CD4-positive, alpha-beta T cell (primary cell): ENCODE measurements around the gene SYNE1. TPM values are rescaled to one million over a fixed set of nuclear protein-coding genes. Genes with fewer than 3 reads are reported as not detected.

Source experiments
- ATAC-seq: fragments of 200-7000 bp; cut with Tn5 transposase; one replicate; pipeline ENCODE4 v1.10.0; 2022; ENCODE audit warnings: mild to moderate bottlenecking; ENCODE audit not compliant: poor library complexity
- CTCF ChIA-PET: fragments of 350-600 bp; sonication (Branson Sonifier 250); formaldehyde crosslinking; loops from one replicate; lab custom pipeline; 2021; ENCODE audit warnings: antibody characterized with exemption, inconsistent platforms; lab: Charles Lee
- POLR2A ChIA-PET: fragments of 350-600 bp; sonication (Branson Sonifier 250); formaldehyde crosslinking; loops from one replicate; lab custom pipeline; 2021; ENCODE audit warnings: antibody characterized with exemption, inconsistent platforms; lab: Charles Lee
- DNase-seq, 14 experiments: peaks; one replicate each; pipeline ENCODE4 v3.0.0-alpha.2; 2013 to 2020; ENCODE audit warnings: mixed read lengths in 2 of 14
- H3K27ac ChIP-seq, 2 donors: one replicate each; pipeline versions ENCODE4 v1.5.1 to v1.7.0; 2013; ENCODE audit warnings: low read length in 2 of 2, low read depth in 1 of 2, mild to moderate bottlenecking in 1 of 2
- H3K27me3 ChIP-seq, 2 experiments: 1 replicate in 1 of 2; 2 replicates in 1 of 2; pipeline versions ENCODE4 v1.6.1 to v1.7.0; 2013; ENCODE audit warnings: low read length in 2 of 2, control low read depth in 1 of 2, mild to moderate bottlenecking in 1 of 2, moderate library complexity in 1 of 2; ENCODE audit not compliant: insufficient read depth in 2 of 2, control insufficient read depth in 1 of 2
- H3K36me3 ChIP-seq: one replicate; pipeline ENCODE4 v1.6.1; 2013; ENCODE audit warnings: low read length, control low read depth; ENCODE audit not compliant: insufficient read depth
- H3K4me1 ChIP-seq: one replicate; pipeline ENCODE4 v1.6.1; 2013; ENCODE audit warnings: low read length, control low read depth; ENCODE audit not compliant: insufficient read depth
- H3K4me3 ChIP-seq: one replicate; pipeline ENCODE4 v1.5.1; 2013; ENCODE audit warnings: mild to moderate bottlenecking, low read length, moderate library complexity
- H3K9me3 ChIP-seq, 2 experiments: 1 replicate in 1 of 2; 2 replicates in 1 of 2; pipeline versions ENCODE4 v1.6.1 to v1.7.0; 2013; ENCODE audit warnings: low read length in 2 of 2, mild to moderate bottlenecking in 2 of 2, control low read depth in 1 of 2, moderate library complexity in 1 of 2; ENCODE audit not compliant: control insufficient read depth in 1 of 2, insufficient read depth in 1 of 2
- H3K27ac Mint-ChIP-seq: one replicate; pipeline ENCODE4 v1.8.0; 2020; ENCODE audit warnings: mixed read lengths
- H3K27me3 Mint-ChIP-seq: one replicate; pipeline ENCODE4 v1.8.0; 2021; ENCODE audit warnings: mixed read lengths
- H3K36me3 Mint-ChIP-seq: one replicate; pipeline ENCODE4 v1.8.0; 2021; ENCODE audit warnings: low read depth, mixed read lengths
- H3K4me1 Mint-ChIP-seq: one replicate; pipeline ENCODE4 v1.8.0; 2021; ENCODE audit warnings: low read depth, mixed read lengths
- H3K4me3 Mint-ChIP-seq: one replicate; pipeline ENCODE4 v1.8.0; 2020; ENCODE audit warnings: mild to moderate bottlenecking, mixed read lengths
- H3K9me3 Mint-ChIP-seq: one replicate; pipeline ENCODE4 v1.8.0; 2020; ENCODE audit warnings: mixed read lengths
- CTCF ChIP-seq: fragments of 200-600 bp; IDR thresholded peaks from one replicate; pipeline ENCODE4 v1.8.0; 2022; ENCODE audit warnings: antibody characterized with exemption, mild to moderate bottlenecking
- intact Hi-C, 2 experiments: fragments of 100-400 bp; cut with DNase I in 1 of 2; cut with micrococcal nuclease in 1 of 2; formaldehyde crosslinking; loops; one replicate each; pipeline versions ENCODE4 v1.15.1 to v1.9.0; 2023 to 2025; cut with DNase I, micrococcal nuclease
- total RNA-seq, 174 experiments: library from RNA in 2 of 174; stranded (reverse) in 2 of 174; gene quantifications; one replicate each; pipeline ENCODE4 v1.2.3 and lab custom pipeline; 2021 to 2026

The SYNE1 gene
- total RNA-seq, 2 experiments from 2014 or later, result 94.9 to 108 TPM

GRCh38 chr6:152204591-152204990 is 432.6 kb downstream of the SYNE1 start:
- no peak for ATAC-seq
- Mint-ChIP-seq H3K4me3 (no peak overlapping the region), H3K4me1 (peaks cover 10% of the 10 kb centered on the region), H3K27ac (no peak overlapping the region), H3K36me3 (peaks cover 95% of the 10 kb centered on the region), H3K27me3 (no peaks in the 10 kb centered on the region), H3K9me3 (no peaks in the 10 kb centered on the region)
- TF ChIP-seq CTCF, result no peak
- Histone ChIP-seq H3K27ac (no peak overlapping the region), H3K4me3 (no peak overlapping the region), H3K27me3 (no peaks in the 10 kb centered on the region), H3K9me3 (no peaks in the 10 kb centered on the region), H3K4me1 (no peaks in the 10 kb centered on the region), H3K36me3 (peaks cover 66% of the 10 kb centered on the region)
- CTCF ChIA-PET, result no interaction called here
- no peak for DNase-seq
- POLR2A ChIA-PET, result no interaction called here
- intact Hi-C loops, result loop anchor here in 1 of 2 experiments (5.0 kb wide), 1 partner anchor 37 kb away; no protein-coding TSS in a partner anchor

GRCh38 chr6:152201120-152201519 is 436.0 kb downstream of the SYNE1 start:
- intact Hi-C loops, result loop anchor here in 1 of 2 experiments (5.0 kb wide), 1 partner anchor 34 kb away; no protein-coding TSS in a partner anchor
- H3K27me3 ChIP-seq, result no peaks in the 10 kb centered on the region
- Mint-ChIP-seq H3K36me3 (peaks cover 95% of the 10 kb centered on the region), H3K27ac (no peak overlapping the region), H3K9me3 (no peaks in the 10 kb centered on the region), H3K4me3 (no peak overlapping the region), H3K27me3 (no peaks in the 10 kb centered on the region), H3K4me1 (peaks cover 10% of the 10 kb centered on the region)
- CTCF ChIA-PET, result interaction anchor here (1.1 kb wide), 1 partner anchor 9 kb away, joined by 3 read pairs; no protein-coding TSS in a partner anchor
- H3K27ac ChIP-seq, result no peak overlapping the region
- H3K9me3 ChIP-seq, result no peaks in the 10 kb centered on the region
- H3K4me1 ChIP-seq, result no peaks in the 10 kb centered on the region
- ATAC-seq (no peak), DNase-seq (no peak)
- TF ChIP-seq CTCF, result no peak
- H3K36me3 ChIP-seq, result peaks cover 56% of the 10 kb centered on the region
- POLR2A ChIA-PET, result interaction anchor here (3.3 kb wide), 1 partner anchor 16 kb away, joined by 20 read pairs; no protein-coding TSS in a partner anchor
- no peak overlapping the region for H3K4me3 ChIP-seq

- no peak for TF ChIP-seq CTCF
- intact Hi-C loops, result no loop called here
- POLR2A ChIA-PET, result no interaction called here
- CTCF ChIA-PET, result no interaction called here
- Mint-ChIP-seq H3K27ac (no peak overlapping the region), H3K27me3 (no peaks in the 10 kb centered on the region), H3K4me1 (peaks cover 25% of the 10 kb centered on the region), H3K4me3 (no peak overlapping the region), H3K9me3 (peaks cover 12% of the 10 kb centered on the region), H3K36me3 (peaks cover 90% of the 10 kb centered on the region)
- H3K4me1 ChIP-seq, result no peaks in the 10 kb centered on the region
- H3K9me3 ChIP-seq, result peaks cover 5 to 10% of the 10 kb centered on the region in 2 experiments
- no peak overlapping the region for H3K4me3 ChIP-seq
- H3K27me3 ChIP-seq, result no peaks in the 10 kb centered on the region
- peaks cover 40% of the 10 kb centered on the region for H3K36me3 ChIP-seq
- no peak overlapping the region for H3K27ac ChIP-seq
- DNase-seq (no peak), ATAC-seq (no peak)
Measured at GRCh38 chr6:152195896-152196295, 441.3 kb downstream of the SYNE1 start.
